ENCODE measurements around the gene TREH. TPM values are rescaled to one million over a fixed set of nuclear protein-coding genes. Genes with fewer than 3 reads are reported as not detected.

TREH gene
- total RNA-seq, 3 donors from 2014 or later: not detected

DNA sequence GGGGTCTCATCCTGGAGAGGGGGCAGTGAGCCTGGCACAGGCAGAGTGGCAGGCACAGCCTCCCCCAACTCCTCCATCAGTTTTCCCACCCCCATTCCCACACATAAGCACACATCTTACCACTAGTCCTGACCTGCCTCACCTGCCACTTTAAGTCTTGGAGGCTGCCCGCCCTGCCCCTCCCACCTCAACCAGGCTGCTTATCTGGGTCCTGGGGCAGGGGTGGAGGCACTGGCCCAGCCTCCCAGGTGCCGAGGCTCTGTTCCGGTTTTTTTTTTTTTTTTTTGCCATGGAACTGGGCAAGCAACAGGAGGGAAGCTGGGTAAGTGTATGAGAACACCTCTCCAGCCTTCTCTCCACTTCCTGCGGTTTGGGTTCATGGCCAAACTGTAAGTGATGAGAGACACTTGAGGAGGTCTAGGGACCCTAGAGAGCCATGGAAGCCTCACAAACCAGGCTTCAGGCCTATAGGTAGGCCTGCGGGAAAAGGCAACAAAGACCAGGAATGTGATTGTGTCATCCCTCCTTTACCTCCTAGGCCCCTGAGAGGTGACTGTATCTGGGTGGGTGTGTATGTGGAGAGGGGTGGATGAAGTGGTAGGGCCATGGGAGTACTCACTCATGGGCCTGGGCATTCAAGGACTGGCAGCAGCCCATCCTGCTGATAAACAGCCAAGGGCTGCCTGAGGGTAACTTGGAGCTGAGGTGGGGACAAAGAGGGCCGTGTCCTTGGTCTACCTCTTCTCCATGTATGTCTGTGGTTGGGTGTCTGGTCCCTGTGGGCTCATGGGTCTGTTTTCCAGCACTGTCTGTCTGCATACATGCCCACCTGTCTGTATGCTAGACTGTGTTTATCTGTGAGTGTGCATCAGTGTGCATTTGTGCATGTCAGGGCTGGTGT is 49.4 kb downstream of the TREH start:
- intact Hi-C loops (cut with DNase I; ENCODE audit: low total_unique reads): no loop called here
- no peaks in the 10 kb centered on the region for H3K36me3 ChIP-seq

DNA sequence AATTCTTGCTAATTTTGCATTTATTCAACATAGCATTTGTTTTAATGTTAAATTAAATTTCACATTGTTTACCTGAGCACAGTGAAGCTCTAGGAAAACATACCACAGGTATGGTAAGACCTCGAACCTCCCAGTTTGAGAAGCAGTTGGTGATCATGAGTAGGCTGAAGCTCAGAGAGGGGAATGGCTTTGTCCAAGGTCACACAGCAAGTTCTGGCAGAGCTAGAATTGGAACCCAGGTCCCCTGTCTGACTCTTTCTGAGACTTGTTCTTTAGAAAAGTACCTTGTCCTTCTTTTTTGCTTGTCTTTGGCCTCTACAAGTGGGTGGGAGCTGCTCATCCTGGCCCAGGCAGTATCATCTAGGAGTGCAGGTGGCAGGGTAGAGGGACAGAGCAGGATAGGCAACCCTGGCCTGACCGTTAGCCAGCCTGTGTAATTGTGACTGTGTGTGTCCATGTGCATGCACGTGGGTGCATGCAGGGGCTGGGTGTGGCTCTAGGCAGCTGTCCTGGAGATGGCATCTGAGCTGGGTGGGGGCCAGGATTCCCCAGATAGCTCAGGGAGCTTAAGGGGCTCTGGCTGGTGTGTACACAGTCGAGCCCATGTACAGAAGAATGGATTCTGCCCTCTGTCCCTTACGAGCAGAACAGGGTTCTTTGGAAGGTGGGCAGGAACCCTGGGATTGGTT is 50.4 kb downstream of the TREH start:
- Histone ChIP-seq H3K27ac (peak overlapping the region in 1 of 2 donors; percentile 46), H3K4me3 (no peak overlapping the region), H3K36me3 (no peaks in the 10 kb centered on the region), H3K4me1 (peaks cover 0 to 4% of the 10 kb centered on the region in 2 donors), H3K27me3 (no peaks in the 10 kb centered on the region), H3K9me3 (no peaks in the 10 kb centered on the region)
- no peak for DNase-seq (ENCODE audit: low spot score in 2 of 2)
- TF ChIP-seq POLR2A (IDR thresholded peaks at IDR 0.05): no peak
- no peak for TF ChIP-seq POLR2AphosphoS5 (IDR thresholded peaks at IDR 0.05)
- TF ChIP-seq CTCF (IDR thresholded peaks at IDR 0.05): no peak
- intact Hi-C loops (cut with DNase I; ENCODE audit: low total_unique reads): no loop called here

More for the DNA sequence above, 49.4 kb downstream of the TREH start:
- no peak for TF ChIP-seq CTCF (IDR thresholded peaks at IDR 0.05)
- TF ChIP-seq POLR2A (IDR thresholded peaks at IDR 0.05): no peak
- no peak for TF ChIP-seq POLR2AphosphoS5 (IDR thresholded peaks at IDR 0.05)
- peak overlapping the region; percentile 14 to 30 for H3K27ac ChIP-seq
- H3K4me3 ChIP-seq: no peak overlapping the region
- H3K4me1 ChIP-seq: peaks cover 3 to 11% of the 10 kb centered on the region in 2 donors
- H3K9me3 ChIP-seq: no peaks in the 10 kb centered on the region
- H3K27me3 ChIP-seq: no peaks in the 10 kb centered on the region
- no peak for DNase-seq (ENCODE audit: low spot score in 2 of 2)

GRCh38 chr11:118628432-118628831 is 51.0 kb downstream of the TREH start:
- H3K27me3 ChIP-seq: no peaks in the 10 kb centered on the region
- no peaks in the 10 kb centered on the region for H3K9me3 ChIP-seq
- no peak for DNase-seq (ENCODE audit: low spot score in 2 of 2)
- H3K4me1 ChIP-seq: peaks cover 0 to under 1% of the 10 kb centered on the region in 2 donors
- TF ChIP-seq CTCF (IDR thresholded peaks at IDR 0.05) (no peak), POLR2AphosphoS5 (IDR thresholded peaks at IDR 0.05) (no peak), POLR2A (IDR thresholded peaks at IDR 0.05) (no peak)
- H3K4me3 ChIP-seq: no peak overlapping the region
- peak overlapping the region in 1 of 2 donors; percentile 46 for H3K27ac ChIP-seq
- no peaks in the 10 kb centered on the region for H3K36me3 ChIP-seq
- intact Hi-C loops (cut with DNase I; ENCODE audit: low total_unique reads): no loop called here

DNA sequence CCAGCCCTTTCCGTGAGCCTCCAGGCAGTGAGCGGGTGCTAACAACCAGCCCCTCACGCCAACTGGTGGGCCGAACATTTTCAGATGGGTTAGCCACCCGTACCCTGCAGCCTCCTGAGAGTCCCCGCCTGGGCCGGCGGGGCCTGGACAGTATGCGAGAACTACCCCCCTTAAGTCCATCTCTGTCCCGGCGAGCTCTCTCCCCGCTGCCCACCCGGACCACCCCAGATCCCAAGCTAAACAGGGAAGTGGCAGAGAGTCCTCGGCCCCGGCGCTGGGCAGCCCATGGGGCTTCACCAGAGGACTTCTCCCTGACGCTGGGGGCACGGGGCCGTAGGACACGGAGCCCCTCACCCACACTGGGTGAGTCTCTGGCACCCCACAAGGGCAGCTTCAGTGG is 51.4 kb downstream of the TREH start:
- H3K4me1 ChIP-seq: peaks cover 0 to 5% of the 10 kb centered on the region in 2 donors
- H3K27ac ChIP-seq: peak overlapping the region in 1 of 2 donors; percentile 46
- H3K36me3 ChIP-seq: no peaks in the 10 kb centered on the region
- no peaks in the 10 kb centered on the region for H3K9me3 ChIP-seq
- H3K27me3 ChIP-seq: no peaks in the 10 kb centered on the region
- intact Hi-C loops (cut with DNase I; ENCODE audit: low total_unique reads): no loop called here
- TF ChIP-seq CTCF (IDR thresholded peaks at IDR 0.05): no peak
- no peak for TF ChIP-seq POLR2AphosphoS5 (IDR thresholded peaks at IDR 0.05)
- TF ChIP-seq POLR2A (IDR thresholded peaks at IDR 0.05): no peak
- DNase-seq (ENCODE audit: low spot score in 2 of 2): no peak
- no peak overlapping the region for H3K4me3 ChIP-seq

- intact Hi-C loops (cut with DNase I; ENCODE audit: low total_unique reads): no loop called here
- peaks cover 0 to 9% of the 10 kb centered on the region in 2 donors for H3K4me1 ChIP-seq
- no peaks in the 10 kb centered on the region for H3K27me3 ChIP-seq
- no peak for TF ChIP-seq CTCF (IDR thresholded peaks at IDR 0.05)
- H3K9me3 ChIP-seq: no peaks in the 10 kb centered on the region
- H3K36me3 ChIP-seq: no peaks in the 10 kb centered on the region
- DNase-seq (ENCODE audit: low spot score in 2 of 2): no peak
- peak overlapping the region in 1 of 2 donors; percentile 46 for H3K27ac ChIP-seq
- no peak overlapping the region for H3K4me3 ChIP-seq
Measured at GRCh38 chr11:118627566-118627965, 51.9 kb downstream of the TREH start.
